ENCODE results near the gene CCIN. TPM values are rescaled to one million over a fixed set of nuclear protein-coding genes. Genes with fewer than 3 reads are reported as not detected.

The CCIN gene
- total RNA-seq, 1 experiment from 2014 or later, result 0.20 TPM

- H3K27me3 ChIP-seq (ENCODE audit: insufficient read depth, low read length), result no peaks in the 10 kb centered on the region
- H3K4me2 ChIP-seq (ENCODE audit: low read length), result no peak overlapping the region
- DNase-seq (ENCODE audit: low read depth, low spot score), result no peak
- no peak overlapping the region for H3K27ac ChIP-seq (ENCODE audit: low read depth, low read length)
- no peak for ATAC-seq
- ChIA-PET POLR2A (no interaction called here), CTCF (no interaction called here), RAD21 (ENCODE audit: low non-redundant PET in 1 of 2, low total read pairs in 2 of 2, uncharacterized antibody in 2 of 2, unreplicated experiment in 2 of 2) (no interaction called here)
- no peaks in the 10 kb centered on the region for H3K9me2 ChIP-seq (ENCODE audit: insufficient read depth)
- no peak overlapping the region for H3K4me3 ChIP-seq (replicated peaks in 1 of 2; ENCODE audit: low read depth in 1 of 2, low read length in 2 of 2)
- no peak overlapping the region for H3K9ac ChIP-seq (ENCODE audit: low read length)
- intact Hi-C loops (cut with micrococcal nuclease), result no loop called here
- no peaks in the 10 kb centered on the region for H3K9me3 ChIP-seq (ENCODE audit: control insufficient read depth in 1 of 2, insufficient read depth in 1 of 2, low read depth in 1 of 2, low read length in 2 of 2)
- no TSS peak for BruUV-seq (replicated peaks)
- no peak for TF ChIP-seq POLR2AphosphoS5 (IDR thresholded peaks at IDR 0.05; ENCODE audit: low read depth, low read length)
- TF ChIP-seq FOSL1 (IDR thresholded peaks at IDR 0.05; ENCODE audit: low read depth), result no peak
- no peak for TF ChIP-seq ZNF274 (IDR thresholded peaks at IDR 0.05; ENCODE audit: low read depth, low read length)
- TF ChIP-seq CBX3 (IDR thresholded peaks at IDR 0.05; ENCODE audit: low read depth), result no peak
- no peak for TF ChIP-seq JUND (IDR thresholded peaks at IDR 0.05)
- no peak for TF ChIP-seq EGR1 (IDR thresholded peaks at IDR 0.05; ENCODE audit: low read depth)
- TF ChIP-seq SRF (IDR thresholded peaks at IDR 0.05; ENCODE audit: low read depth), result no peak
- H3K36me3 ChIP-seq (ENCODE audit: control insufficient read depth in 1 of 2, insufficient read depth in 2 of 2, low read length in 2 of 2), result no peaks in the 10 kb centered on the region
- H3K4me1 ChIP-seq (ENCODE audit: control insufficient read depth in 1 of 2, insufficient read depth in 2 of 2, low read length in 2 of 2), result peaks cover 0 to 22% of the 10 kb centered on the region in 2 experiments; a peak in 1 of 4 replicates
- no peaks in the 10 kb centered on the region for H3K79me2 ChIP-seq (ENCODE audit: insufficient read depth, low read length)
- H4K20me1 ChIP-seq (ENCODE audit: insufficient read depth), result no peaks in the 10 kb centered on the region
- no peak overlapping the region for H2AFZ ChIP-seq (ENCODE audit: low read depth, low read length, poor library complexity, severe bottlenecking)
Measured at GRCh38 chr9:36162211-36162738, 6.9 kb upstream of the CCIN start.

- RAD21 ChIA-PET (ENCODE audit: low non-redundant PET in 1 of 2, low total read pairs in 2 of 2, uncharacterized antibody in 2 of 2, unreplicated experiment in 2 of 2), result no interaction called here
- H3K9me3 ChIP-seq (ENCODE audit: control insufficient read depth in 1 of 2, insufficient read depth in 1 of 2, low read depth in 1 of 2, low read length in 2 of 2), result no peaks in the 10 kb centered on the region
- no peak overlapping the region for H3K9ac ChIP-seq (ENCODE audit: low read length)
- H2AFZ ChIP-seq (ENCODE audit: low read depth, low read length, poor library complexity, severe bottlenecking), result no peak overlapping the region
- CTCF ChIA-PET, result no interaction called here
- no peak overlapping the region for H3K27ac ChIP-seq (ENCODE audit: low read depth, low read length)
- TF ChIP-seq SIN3A (IDR thresholded peaks at IDR 0.05; ENCODE audit: low read depth), result no peak
- H3K27me3 ChIP-seq (ENCODE audit: insufficient read depth, low read length), result no peaks in the 10 kb centered on the region
- H4K20me1 ChIP-seq (ENCODE audit: insufficient read depth), result no peaks in the 10 kb centered on the region
- POLR2A ChIA-PET, result interaction anchor here (1.5 kb wide), 1 partner anchor 27 kb away, joined by 7 read pairs; the partner anchor contains the start of gene CLTA
- DNase-seq (ENCODE audit: low read depth, low spot score), result no peak
- ATAC-seq, result no peak
- intact Hi-C loops (cut with micrococcal nuclease), result no loop called here
- no peaks in the 10 kb centered on the region for H3K79me2 ChIP-seq (ENCODE audit: insufficient read depth, low read length)
- H3K4me1 ChIP-seq (ENCODE audit: control insufficient read depth in 1 of 2, insufficient read depth in 2 of 2, low read length in 2 of 2), result peaks cover 0 to 23% of the 10 kb centered on the region in 2 experiments; a peak in 1 of 4 replicates
- no peaks in the 10 kb centered on the region for H3K36me3 ChIP-seq (ENCODE audit: control insufficient read depth in 1 of 2, insufficient read depth in 2 of 2, low read length in 2 of 2)
- no peaks in the 10 kb centered on the region for H3K9me2 ChIP-seq (ENCODE audit: insufficient read depth)
- H3K4me2 ChIP-seq (ENCODE audit: low read length), result no peak overlapping the region
- H3K4me3 ChIP-seq (replicated peaks in 1 of 2; ENCODE audit: low read depth in 1 of 2, low read length in 2 of 2), result no peak overlapping the region
- no TSS peak for BruUV-seq (replicated peaks)
Measured at GRCh38 chr9:36163049-36163785, 6.0 kb upstream of the CCIN start.

All from HCT116 (cell line).